Measurements from ENCODE around the gene MARK3.

MARK3 gene

GRCh38 chr14:103393070-103393469 is 7.9 kb downstream of the MARK3 start:
- Histone ChIP-seq H3K27me3 (ENCODE audit: insufficient read depth, poor library complexity, severe bottlenecking) (no peaks in the 10 kb centered on the region), H3K27ac (replicated peaks) (no peak overlapping the region), H3K4me3 (replicated peaks; ENCODE audit: insufficient read depth, low read length) (no peak overlapping the region)
- DNase-seq (ENCODE audit: low read depth in 1 of 2, low spot score in 1 of 2), result no peak
- TF ChIP-seq GABPA (IDR thresholded peaks at IDR 0.05; ENCODE audit: low read depth), result no peak
- TF ChIP-seq CTCF (IDR thresholded peaks at IDR 0.05; ENCODE audit: insufficient read depth, low read length), result no peak
- no peak for TF ChIP-seq REST (IDR thresholded peaks at IDR 0.05; ENCODE audit: insufficient replicate concordance, low read depth)
- no peak for TF ChIP-seq POLR2AphosphoS5 (IDR thresholded peaks at IDR 0.05; ENCODE audit: low read depth)
- TF ChIP-seq SPI1 (IDR thresholded peaks at IDR 0.05; ENCODE audit: borderline replicate concordance, low read depth), result no peak

GRCh38 chr14:103393676-103394626 is 8.7 kb downstream of the MARK3 start:
- H3K27ac ChIP-seq (replicated peaks), result no peak overlapping the region
- TF ChIP-seq CTCF (IDR thresholded peaks at IDR 0.05; ENCODE audit: insufficient read depth, low read length) (peak; percentile 63), REST (IDR thresholded peaks at IDR 0.05; ENCODE audit: insufficient replicate concordance, low read depth) (no peak)
- DNase-seq (ENCODE audit: low read depth in 1 of 2, low spot score in 1 of 2), result no peak
- H3K4me3 ChIP-seq (replicated peaks; ENCODE audit: insufficient read depth, low read length), result no peak overlapping the region
- no peaks in the 10 kb centered on the region for H3K27me3 ChIP-seq (ENCODE audit: insufficient read depth, poor library complexity, severe bottlenecking)

- H3K27ac ChIP-seq (replicated peaks), result no peak overlapping the region
- H3K27me3 ChIP-seq (ENCODE audit: insufficient read depth, poor library complexity, severe bottlenecking), result no peaks in the 10 kb centered on the region
- H3K4me3 ChIP-seq (replicated peaks; ENCODE audit: insufficient read depth, low read length), result no peak overlapping the region
- no peak for TF ChIP-seq GABPA (IDR thresholded peaks at IDR 0.05; ENCODE audit: low read depth)
- TF ChIP-seq POLR2AphosphoS5 (IDR thresholded peaks at IDR 0.05; ENCODE audit: low read depth), result no peak
- TF ChIP-seq CTCF (IDR thresholded peaks at IDR 0.05; ENCODE audit: insufficient read depth, low read length), result no peak
- TF ChIP-seq REST (IDR thresholded peaks at IDR 0.05; ENCODE audit: insufficient replicate concordance, low read depth), result no peak
- TF ChIP-seq SPI1 (IDR thresholded peaks at IDR 0.05; ENCODE audit: borderline replicate concordance, low read depth), result no peak
- no peak for DNase-seq (ENCODE audit: low read depth in 1 of 2, low spot score in 1 of 2)
Observed at GRCh38 chr14:103395244-103395643, 10.0 kb downstream of the MARK3 start.

All from HL-60 (cell line).